ENCODE results near the gene CLNS1A.
"Not testable (repeated sequence)": the region's sequence is repeated elsewhere in the genome, so short reads cannot be mapped to it uniquely, and the experiment has no call there.

Gene CLNS1A

GRCh38 chr11:77580712-77581337 is 56.8 kb downstream of the CLNS1A start:
- TF ChIP-seq CTCF (IDR thresholded peaks at IDR 0.05; ENCODE audit: low read depth, low read length) = no peak
- Histone ChIP-seq H3K27ac (no peak overlapping the region), H3K9me3 (ENCODE audit: severe bottlenecking) (peaks cover 21% of the 10 kb centered on the region), H3K4me3 (ENCODE audit: low read depth, low read length) (no peak overlapping the region), H3K27me3 (ENCODE audit: insufficient read depth, low read depth, severe bottlenecking) (no peaks in the 10 kb centered on the region), H3K36me3 (no peaks in the 10 kb centered on the region)
- no peak for DNase-seq

GRCh38 chr11:77575428-77575827 is 62.2 kb downstream of the CLNS1A start:
- H3K4me3 ChIP-seq (ENCODE audit: low read depth, low read length); H3K9me3 ChIP-seq (ENCODE audit: severe bottlenecking); H3K27ac ChIP-seq; H3K27me3 ChIP-seq (ENCODE audit: insufficient read depth, low read depth, severe bottlenecking); DNase-seq; H3K36me3 ChIP-seq: not testable (repeated sequence)

- H3K9me3 ChIP-seq (ENCODE audit: severe bottlenecking); H3K27me3 ChIP-seq (ENCODE audit: insufficient read depth, low read depth, severe bottlenecking); H3K4me3 ChIP-seq (ENCODE audit: low read depth, low read length); H3K27ac ChIP-seq; DNase-seq; H3K36me3 ChIP-seq: not testable (repeated sequence)
These were observed 66.7 kb downstream of the CLNS1A start for GRCh38 chr11:77570896-77571295.

GRCh38 chr11:77569676-77570070 is 67.9 kb downstream of the CLNS1A start:
- H3K4me3 ChIP-seq (ENCODE audit: low read depth, low read length) = no peak overlapping the region
- no peak for DNase-seq
- H3K36me3 ChIP-seq = no peaks in the 10 kb centered on the region
- H3K27me3 ChIP-seq (ENCODE audit: insufficient read depth, low read depth, severe bottlenecking) = no peaks in the 10 kb centered on the region
- no peak overlapping the region for H3K27ac ChIP-seq
- no peaks in the 10 kb centered on the region for H3K9me3 ChIP-seq (ENCODE audit: severe bottlenecking)
- TF ChIP-seq CTCF (IDR thresholded peaks at IDR 0.05; ENCODE audit: low read depth, low read length) = no peak

- Histone ChIP-seq H3K36me3 (no peaks in the 10 kb centered on the region), H3K9me3 (ENCODE audit: severe bottlenecking) (no peaks in the 10 kb centered on the region), H3K4me3 (ENCODE audit: low read depth, low read length) (no peak overlapping the region), H3K27me3 (ENCODE audit: insufficient read depth, low read depth, severe bottlenecking) (no peaks in the 10 kb centered on the region), H3K27ac (no peak overlapping the region)
- no peak for DNase-seq
- no peak for TF ChIP-seq CTCF (IDR thresholded peaks at IDR 0.05; ENCODE audit: low read depth, low read length)
These were observed 68.5 kb downstream of the CLNS1A start for GRCh38 chr11:77568916-77569675.

GRCh38 chr11:77568306-77568705 is 69.3 kb downstream of the CLNS1A start:
- no peak for TF ChIP-seq CTCF (IDR thresholded peaks at IDR 0.05; ENCODE audit: low read depth, low read length)
- H3K9me3 ChIP-seq (ENCODE audit: severe bottlenecking) = no peaks in the 10 kb centered on the region
- no peak overlapping the region for H3K27ac ChIP-seq
- H3K27me3 ChIP-seq (ENCODE audit: insufficient read depth, low read depth, severe bottlenecking) = no peaks in the 10 kb centered on the region
- H3K36me3 ChIP-seq = no peaks in the 10 kb centered on the region
- no peak overlapping the region for H3K4me3 ChIP-seq (ENCODE audit: low read depth, low read length)
- DNase-seq = no peak
